Midbrain (tissue), 1 donor: Measurements from ENCODE around the gene SNX24.
A peak's percentile ranks its signal among the peaks of the same experiment; 100 is the strongest.

Source experiments
- DNase-seq: peaks from one replicate; lab custom pipeline; 2025; lab: John Stamatoyannopoulos, UW

The SNX24 gene

DNA sequence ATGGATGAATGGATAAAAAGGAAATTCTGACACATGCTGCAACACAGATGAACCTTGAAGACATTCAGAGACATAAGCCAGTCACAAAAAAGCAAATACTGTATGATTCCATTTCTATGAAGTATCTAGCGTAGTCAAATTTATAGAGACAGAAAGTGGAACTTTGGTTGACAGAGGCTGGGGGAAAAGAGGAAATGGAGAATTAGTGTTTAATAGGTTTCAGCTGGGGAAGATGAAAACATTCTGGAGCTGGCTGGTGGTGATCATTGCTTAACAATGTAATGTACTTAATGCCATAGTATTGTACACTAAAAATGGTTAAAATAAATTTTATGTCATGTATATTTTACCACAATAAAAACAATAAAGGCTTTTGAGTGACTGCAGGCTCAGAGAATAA, 166.9 kb downstream of the SNX24 start:
- no peak for DNase-seq

DNA sequence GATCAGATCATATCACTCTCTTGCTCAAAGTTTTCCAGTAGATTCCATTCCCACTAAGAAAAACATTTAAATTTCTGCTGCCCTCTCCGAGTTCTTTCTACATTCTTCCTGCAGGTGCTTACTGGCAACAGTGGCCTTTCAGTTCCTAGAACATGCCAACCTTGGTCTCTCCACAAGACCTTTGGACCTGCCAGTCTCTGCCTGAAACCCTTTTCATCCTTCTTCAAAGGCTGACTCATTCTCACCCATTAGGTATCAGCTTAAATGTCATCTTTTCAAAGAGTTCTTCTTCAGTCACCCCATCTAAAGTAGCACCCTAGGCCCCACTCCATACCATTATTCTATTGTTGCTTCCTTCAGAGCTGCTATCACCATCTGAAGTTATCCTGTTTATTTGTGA, 169.3 kb downstream of the SNX24 start:
- no peak for DNase-seq

DNA sequence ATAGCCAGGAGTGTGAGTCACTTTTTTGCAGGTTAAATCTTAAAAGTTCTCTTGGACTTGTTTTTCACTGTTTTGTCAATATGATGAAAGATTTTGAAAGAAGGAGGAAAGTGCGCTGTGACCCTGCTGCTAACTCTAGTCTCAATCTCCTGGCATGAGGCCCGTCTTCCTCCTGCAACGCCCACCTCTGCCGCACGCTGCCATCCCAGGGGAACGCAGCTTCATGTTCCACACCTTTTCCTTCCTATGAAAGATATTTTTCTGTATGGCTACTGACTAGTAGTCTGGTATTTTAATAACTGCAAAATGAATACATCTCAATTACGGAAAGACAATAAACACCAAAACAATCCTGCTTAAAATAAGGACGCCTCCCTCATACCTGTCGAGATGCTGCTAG, 182.8 kb downstream of the SNX24 start:
- DNase-seq: no peak

DNA sequence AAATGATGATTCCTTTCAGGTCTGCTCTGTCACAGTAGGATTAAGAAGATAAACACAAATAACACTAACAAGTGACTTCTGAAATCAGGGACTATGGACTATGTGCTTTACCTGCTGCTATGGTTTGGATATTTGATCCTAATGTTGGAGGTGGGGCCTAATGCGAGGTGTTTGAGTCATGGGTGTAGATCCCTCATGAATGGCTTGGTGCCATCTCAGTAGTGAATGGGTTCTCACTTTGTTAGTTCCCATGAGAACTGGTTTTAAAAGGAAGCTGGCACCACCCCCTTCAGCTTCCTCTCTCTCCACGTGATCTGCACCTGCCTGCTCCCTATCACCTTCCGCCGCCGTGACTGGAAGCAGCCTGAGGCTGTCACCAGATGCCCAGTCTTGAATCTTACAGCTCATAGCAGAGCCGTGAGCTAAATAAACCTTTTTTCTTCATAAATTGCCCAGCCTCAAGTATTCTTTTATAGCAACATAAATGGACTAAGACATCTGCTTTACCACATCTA, 187.8 kb downstream of the SNX24 start:
- DNase-seq: no peak

DNA sequence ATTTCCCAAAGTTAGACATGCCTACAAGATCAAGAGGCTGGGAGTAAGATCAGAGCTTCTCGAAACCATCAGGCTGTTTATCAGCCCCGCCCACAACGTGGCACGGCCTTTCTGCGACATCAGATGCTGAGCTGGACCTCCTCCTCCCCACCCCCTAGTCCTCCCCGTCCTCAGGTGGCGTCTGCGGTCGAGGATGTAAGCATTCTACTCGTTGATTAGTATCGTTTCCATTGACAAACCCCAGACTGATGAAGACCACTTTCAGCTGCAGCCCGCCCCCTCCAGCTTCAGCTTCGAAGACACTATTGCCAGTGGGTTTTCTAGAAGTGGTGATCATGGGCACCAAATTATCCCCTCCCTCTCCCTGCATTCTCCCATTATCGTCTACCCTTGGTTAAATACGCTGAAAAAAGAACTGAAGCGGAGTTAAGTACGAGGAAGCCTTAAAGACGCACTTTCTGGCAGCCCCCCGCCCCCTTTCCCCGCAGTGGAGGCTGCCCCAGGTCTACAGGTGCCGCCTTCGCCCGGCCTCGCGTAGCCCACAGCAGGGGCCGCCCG, 190.0 kb downstream of the SNX24 start:
- peak; percentile 5 for DNase-seq

DNA sequence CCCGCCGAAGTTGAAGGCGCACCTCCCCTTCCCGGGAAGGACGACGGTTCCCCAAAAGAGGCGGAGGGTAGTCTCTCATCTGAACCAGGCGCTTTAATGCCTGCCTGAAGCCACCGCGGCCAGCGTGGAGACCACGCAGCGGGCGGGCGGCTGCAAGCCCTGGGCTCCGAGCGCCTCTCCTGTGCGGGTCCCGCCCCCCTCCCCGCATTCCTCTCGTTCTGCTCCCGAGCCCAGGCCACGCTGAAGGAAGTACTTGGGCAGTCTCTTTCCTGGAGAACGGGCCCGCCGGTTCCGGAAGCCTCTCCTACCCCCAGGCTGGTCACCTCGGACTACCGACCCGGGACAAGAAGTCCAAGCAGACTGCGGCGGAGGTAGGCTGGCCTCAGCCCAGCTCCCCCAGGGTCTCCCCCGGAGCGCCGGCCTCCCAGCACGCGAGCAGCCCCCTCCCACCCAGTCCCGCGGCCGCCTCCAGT, 190.5 kb downstream of the SNX24 start:
- no peak for DNase-seq

DNA sequence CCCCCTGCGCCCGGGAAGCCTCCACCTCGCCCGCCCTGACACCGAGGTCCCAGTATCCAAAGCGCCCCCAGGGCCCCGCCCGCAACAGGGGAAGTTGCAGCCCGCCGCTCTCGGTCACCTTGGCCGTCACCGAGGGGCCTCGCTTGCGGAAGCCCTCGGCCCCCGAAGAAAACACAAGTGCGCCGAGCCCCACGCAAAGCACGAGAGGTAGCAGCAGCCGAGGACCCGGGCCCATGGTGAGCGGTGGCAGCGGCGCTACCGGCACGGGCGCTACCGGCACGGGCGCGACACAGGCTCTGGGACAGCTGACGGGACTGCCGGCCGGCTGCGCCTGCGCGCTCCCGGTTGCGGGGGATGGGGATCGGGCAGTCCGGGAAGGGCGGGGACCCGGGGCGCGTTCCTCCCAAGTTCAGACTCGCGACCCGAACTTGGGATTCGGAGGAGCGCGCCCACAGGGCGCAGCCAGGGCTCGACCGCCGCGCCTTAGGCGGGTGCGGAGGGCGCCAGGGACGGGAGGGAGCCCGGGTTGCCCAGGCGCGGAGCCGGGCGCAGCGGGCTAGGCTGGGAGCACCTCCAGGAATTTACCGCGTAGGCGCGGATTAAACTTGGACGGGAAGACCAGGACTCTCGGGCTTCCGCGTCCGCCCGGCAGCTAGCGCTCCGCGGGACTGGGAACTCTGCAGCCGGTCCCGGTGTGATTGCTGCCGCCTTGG, 191.1 kb downstream of the SNX24 start, which contains the start of gene PPIC:
TSS of gene PPIC (minus strand) at position 335 of the 713 bp plus-strand sequence. CDS start at position 235, 100 bp downstream.
- peak; percentile 43 for DNase-seq

DNA sequence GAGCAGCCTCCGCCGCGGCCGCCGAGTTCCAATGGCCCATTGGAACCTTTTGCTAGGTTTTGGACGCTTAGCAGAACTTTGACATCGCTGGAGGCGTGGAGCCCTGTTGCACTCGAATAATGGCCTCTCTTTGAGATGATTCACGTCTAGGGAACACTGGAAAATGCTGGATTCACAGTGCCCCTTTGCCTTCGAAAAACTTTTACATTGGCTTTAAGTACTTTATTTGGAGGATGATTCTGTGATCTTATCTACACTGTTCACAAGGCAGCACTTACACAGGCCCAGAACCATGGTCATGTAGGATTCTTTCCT, 191.6 kb downstream of the SNX24 start:
- DNase-seq: peak; percentile 31

DNA sequence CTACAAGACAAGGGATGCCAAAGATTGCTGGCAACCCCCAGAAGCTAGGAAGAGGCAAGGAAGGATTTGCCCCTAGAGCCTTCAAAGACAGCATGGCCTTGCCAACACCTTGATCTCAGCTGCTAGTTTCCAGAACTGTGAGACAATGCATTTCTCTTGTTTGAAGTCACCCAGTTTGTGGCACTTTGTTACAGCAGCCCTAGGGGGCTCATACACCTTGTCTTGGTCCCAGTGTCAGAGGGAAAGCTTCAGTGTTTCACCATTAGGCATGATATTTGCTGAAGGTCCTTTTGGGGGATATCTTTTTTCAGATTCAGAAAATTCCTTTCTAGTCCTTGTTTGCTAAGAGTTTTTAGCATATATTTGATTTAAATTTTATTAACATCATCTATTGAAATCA, 194.3 kb downstream of the SNX24 start:
- no peak for DNase-seq

DNA sequence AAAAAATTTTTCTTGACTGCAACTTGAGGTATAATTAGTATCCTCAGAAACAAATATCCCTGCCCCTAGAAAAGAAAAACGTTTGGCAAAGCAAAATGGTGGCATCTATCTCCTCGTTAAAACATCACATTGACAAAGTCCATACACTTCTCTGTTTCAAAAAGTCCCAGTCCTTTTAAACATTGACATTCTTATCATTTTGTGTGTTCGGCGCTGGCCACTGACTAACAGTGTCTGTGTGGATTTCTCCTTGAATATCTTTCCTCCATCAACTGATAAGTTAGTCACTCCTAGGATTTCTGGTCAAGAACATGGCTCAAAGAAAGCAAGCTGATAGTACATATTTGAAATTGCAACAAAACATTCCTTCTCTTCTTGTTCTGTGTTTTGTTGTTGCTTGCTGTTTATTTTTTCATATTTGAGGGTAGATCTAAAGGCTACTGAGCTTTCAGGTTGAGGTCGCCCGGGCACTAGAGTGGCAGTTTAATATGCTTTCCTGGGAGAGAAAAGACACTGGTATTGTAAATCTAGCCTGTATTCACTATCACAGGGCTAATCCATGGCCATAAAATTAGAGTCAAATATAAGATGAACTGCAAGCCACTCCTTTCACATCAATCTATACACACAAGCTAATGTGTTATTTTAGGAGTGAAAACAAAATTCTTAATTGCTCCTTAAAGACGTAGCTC, 199.7 kb downstream of the SNX24 start:
- no peak for DNase-seq

DNA sequence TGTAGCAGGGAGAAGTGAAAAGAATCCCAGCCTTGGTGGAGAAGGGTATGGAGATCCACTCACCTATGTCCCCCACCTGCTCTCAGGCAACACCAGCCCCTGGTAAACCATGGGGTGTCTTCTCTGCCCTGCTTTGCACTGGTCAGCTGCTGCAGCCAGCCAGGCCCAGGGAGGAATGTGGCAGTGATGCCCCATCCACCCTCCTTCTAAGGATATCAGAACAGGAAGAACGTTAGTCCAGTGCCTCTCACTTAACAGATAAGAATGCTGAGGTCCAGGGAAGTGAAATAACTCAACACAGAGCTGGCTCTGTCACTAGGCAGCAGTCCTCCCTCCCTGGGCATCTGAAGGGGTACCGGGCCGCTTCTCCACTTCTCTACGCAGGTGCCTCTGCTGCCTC, 200.8 kb downstream of the SNX24 start:
- no peak for DNase-seq

DNA sequence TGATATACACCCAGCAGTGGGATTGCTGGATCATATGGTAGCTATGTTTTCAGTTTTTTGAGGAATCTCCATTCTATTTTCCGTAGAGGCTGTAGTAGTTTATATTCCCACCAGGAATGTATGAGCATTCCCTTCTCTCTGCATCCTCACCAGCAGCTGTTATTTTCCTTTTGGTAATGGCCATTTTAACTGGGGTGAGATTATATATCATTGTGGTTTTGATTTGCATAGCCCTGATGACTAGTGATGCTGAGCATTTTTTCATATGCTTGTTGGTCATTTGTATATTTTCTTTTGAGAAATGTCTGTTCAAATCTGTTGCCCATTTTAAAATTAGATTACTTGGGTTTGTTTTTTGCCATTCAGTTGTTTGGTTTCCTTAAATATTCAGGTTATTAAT, 202.3 kb downstream of the SNX24 start:
- DNase-seq: no peak

DNA sequence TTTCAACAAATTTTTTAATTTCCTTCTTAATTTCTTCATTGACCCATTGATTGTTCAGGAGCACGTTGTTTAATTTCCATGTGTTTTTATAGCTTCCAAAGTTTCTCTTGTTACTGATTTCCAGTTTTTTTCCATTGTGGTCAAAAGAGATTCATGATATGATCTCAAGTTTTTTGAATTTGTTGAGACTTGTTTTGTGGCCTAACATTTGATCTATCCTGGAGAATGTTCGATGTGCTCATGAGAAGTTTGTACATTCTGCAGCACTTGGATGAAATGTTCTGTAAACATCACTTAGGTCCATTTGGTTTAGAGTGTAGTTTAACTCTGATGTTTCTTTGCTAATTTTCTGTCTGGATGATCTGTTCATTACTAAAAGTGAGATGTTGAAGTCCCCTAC, 205.8 kb downstream of the SNX24 start:
- DNase-seq: no peak
